A549 (cell line): ENCODE results near the gene C4BPB. TPM values are rescaled to one million over a fixed set of nuclear protein-coding genes. Genes with fewer than 3 reads are reported as not detected.

Experiments
- ATAC-seq, 2 experiments: fragments of 200-7000 bp in 1 of 2; fragments of >200 bp in 1 of 2; cut with Nextera tagmentation in 1 of 2; cut with Tn5 transposase in 1 of 2; 3 replicates each; pipeline versions ENCODE4 v1.8.0 to v1.9.1; 2018 to 2020; ENCODE audit warnings: mild to moderate bottlenecking in 1 of 2, moderate library complexity in 1 of 2
- CTCF ChIA-PET: fragments of 300-600 bp; sonication (Branson Sonifier 250); formaldehyde crosslinking; extraction: SDS; loops from one replicate; lab custom pipeline; 2021; ENCODE audit warnings: antibody characterized with exemption, inconsistent platforms; lab: Yijun Ruan, JAX
- POLR2A ChIA-PET: fragments of 350-600 bp; formaldehyde crosslinking; extraction: SDS; loops from one replicate; lab custom pipeline; 2021; ENCODE audit warnings: antibody characterized with exemption, inconsistent platforms; lab: Yijun Ruan, JAX
- DNase-seq, 2 experiments: peaks; one replicate each; pipeline versions ENCODE4 v3.0.0 to v3.0.0-alpha.2; 2011 to 2016; ENCODE audit warnings: low read depth in 1 of 2, low spot score in 1 of 2
- FAIRE-seq: peaks from 2 replicates; lab custom pipeline; 2011; peaks lifted over from hg19 to GRCh38; lab: Jason Lieb, UNC
- H3K27ac ChIP-seq, 2 experiments: fragments of >200 bp; sonication (Bioruptor Twin); formaldehyde crosslinking; 3 replicates each; pipeline ENCODE4 v1.5.1; 2016 to 2017
- H3K4me1 ChIP-seq: fragments of >200 bp; sonication (Bioruptor Twin); formaldehyde crosslinking; 3 replicates; pipeline ENCODE4 v1.6.1; 2016
- H3K4me2 ChIP-seq: fragments of >200 bp; sonication (Bioruptor Twin); formaldehyde crosslinking; 3 replicates; pipeline ENCODE4 v1.6.1; 2016
- H3K4me3 ChIP-seq: fragments of >200 bp; sonication (Bioruptor Twin); formaldehyde crosslinking; 3 replicates; pipeline ENCODE4 v1.5.1; 2016
- H3K9me3 ChIP-seq: fragments of >200 bp; sonication (Bioruptor Twin); formaldehyde crosslinking; 3 replicates; pipeline ENCODE4 v1.6.1; 2016
- CHD2 ChIP-seq: fragments of 150-350 bp; IDR thresholded peaks from 2 replicates; pipeline ENCODE4 v1.6.1; 2014; ENCODE audit warnings: low read length; ENCODE audit not compliant: partially characterized antibody
- CHD4 ChIP-seq: fragments of 200-600 bp; sonication (generic); IDR thresholded peaks from 2 replicates; pipeline ENCODE4 v1.6.1; 2016; ENCODE audit warnings: antibody characterized with exemption, mild to moderate bottlenecking, borderline replicate concordance
- EHF ChIP-seq: fragments of 250-450 bp; sonication (Bioruptor Pico); IDR thresholded peaks from 2 replicates; pipeline ENCODE4 v1.5.0; 2020; ENCODE audit warnings: mild to moderate bottlenecking
- FOSB ChIP-seq: fragments of 250-450 bp; sonication (Bioruptor Pico); IDR thresholded peaks from 2 replicates; pipeline ENCODE4 v1.5.0; 2020; ENCODE audit warnings: mild to moderate bottlenecking, moderate library complexity
- FOXS1 ChIP-seq: fragments of 250-450 bp; sonication (Bioruptor Pico); IDR thresholded peaks from 2 replicates; pipeline ENCODE4 v1.5.0; 2020; ENCODE audit warnings: mild to moderate bottlenecking, moderate library complexity
- HMGXB4 ChIP-seq: fragments of 250-450 bp; sonication (Bioruptor Pico); IDR thresholded peaks from 2 replicates; pipeline ENCODE4 v1.5.0; 2021; ENCODE audit warnings: mild to moderate bottlenecking, moderate library complexity, borderline replicate concordance
- HOXB5 ChIP-seq: fragments of 250-450 bp; sonication (Bioruptor Pico); IDR thresholded peaks from 2 replicates; pipeline ENCODE4 v1.5.0; 2020; ENCODE audit warnings: mild to moderate bottlenecking, moderate library complexity
- KDM1A ChIP-seq: fragments of 200-600 bp; sonication (generic); IDR thresholded peaks from 2 replicates; pipeline ENCODE4 v1.6.1; 2016; ENCODE audit warnings: low read depth, mild to moderate bottlenecking
- KDM5A ChIP-seq: fragments of 200-600 bp; sonication (generic); IDR thresholded peaks from 2 replicates; pipeline ENCODE4 v1.6.1; 2016; ENCODE audit warnings: antibody characterized with exemption, mild to moderate bottlenecking
- MAFK ChIP-seq: fragments of 450-650 bp; IDR thresholded peaks from 2 replicates; pipeline ENCODE4 v1.6.1; 2014; ENCODE audit not compliant: partially characterized antibody
- NPAS2 ChIP-seq: fragments of 250-450 bp; sonication (Bioruptor Pico); IDR thresholded peaks from 2 replicates; pipeline ENCODE4 v1.8.0; 2022; ENCODE audit warnings: mild to moderate bottlenecking, moderate library complexity, borderline replicate concordance
- NR3C1 ChIP-seq: fragments of >200 bp; sonication (Bioruptor Twin); formaldehyde crosslinking; IDR thresholded peaks from 3 replicates; pipeline ENCODE4 v1.6.1; 2017
- PBX3 ChIP-seq: IDR thresholded peaks from 2 replicates; pipeline ENCODE4 v1.6.1; 2012
- POLR2AphosphoS2 ChIP-seq: conservative IDR thresholded peaks from 2 replicates; pipeline ENCODE4 v1.6.1; 2012; ENCODE audit warnings: low read length, improper control_type of control experiment, inconsistent platforms
- RCOR1 ChIP-seq: fragments of 150-350 bp; IDR thresholded peaks from 2 replicates; pipeline ENCODE4 v1.6.1; 2014; ENCODE audit warnings: antibody characterized with exemption, low read length, low read depth
- TFCP2L1 ChIP-seq: fragments of 250-450 bp; sonication (Bioruptor Pico); IDR thresholded peaks from 2 replicates; pipeline ENCODE4 v1.5.0; 2021; ENCODE audit warnings: mild to moderate bottlenecking
- TP53 ChIP-seq: fragments of 250-450 bp; sonication (Bioruptor Pico); IDR thresholded peaks from 2 replicates; pipeline ENCODE4 v1.5.0; 2021; ENCODE audit warnings: mild to moderate bottlenecking, moderate library complexity
- ZC3H11A ChIP-seq: fragments of 450-650 bp; IDR thresholded peaks from 2 replicates; pipeline ENCODE4 v1.6.1; 2014; ENCODE audit warnings: antibody characterized with exemption, mild to moderate bottlenecking
- WGBS: methylation state at CpG from one replicate; pipeline ENCODE4 v1.1.6; 2017; ENCODE audit errors: missing lambda C conversion rate; 5-methylcytosine and 5-hydroxymethylcytosine counted together
- polyA plus RNA-seq, 4 experiments: library from polyadenylated mRNA; depleted of rRNA in 3 of 4; stranded (reverse); fragments of >200 nt; fragmentation: RNase III in 1 of 4; extraction: RNeasy Plus Mini Kit Qiagen cat#74134 plus additional on column Dnase treatment in 1 of 4; gene quantifications; 2 replicates in 3 of 4; 3 replicates in 1 of 4; pipeline ENCODE4 v1.2.3, GENCODE V29; 2011 to 2017
- TF ChIP-seq, protein P1 (sequence below): fragments of >200 bp; sonication (Bioruptor Twin); formaldehyde crosslinking; IDR thresholded peaks from 3 replicates; pipeline ENCODE4 v1.6.1; 2016
- TF ChIP-seq, protein P2 (sequence below): IDR thresholded peaks from 2 replicates; pipeline ENCODE4 v1.6.1; 2012; ENCODE audit warnings: low read depth, borderline replicate concordance
- TF ChIP-seq, protein P3 (sequence below): IDR thresholded peaks from 2 replicates; pipeline ENCODE4 v1.6.1; 2012

C4BPB gene
- polyA plus RNA-seq, 2 of the 4 experiments (the other 2 are of a cell fraction), result 0.74 to 5.1 TPM

GRCh38 chr1:207139616-207140015 lies 51.0 kb downstream of the C4BPB start:
- FAIRE-seq, result no peak
- ChIA-PET POLR2A (no interaction called here), CTCF (interaction anchor here (1.1 kb wide), 1 partner anchor 56 kb away, joined by 3 read pairs; no protein-coding TSS in a partner anchor)

DNA sequence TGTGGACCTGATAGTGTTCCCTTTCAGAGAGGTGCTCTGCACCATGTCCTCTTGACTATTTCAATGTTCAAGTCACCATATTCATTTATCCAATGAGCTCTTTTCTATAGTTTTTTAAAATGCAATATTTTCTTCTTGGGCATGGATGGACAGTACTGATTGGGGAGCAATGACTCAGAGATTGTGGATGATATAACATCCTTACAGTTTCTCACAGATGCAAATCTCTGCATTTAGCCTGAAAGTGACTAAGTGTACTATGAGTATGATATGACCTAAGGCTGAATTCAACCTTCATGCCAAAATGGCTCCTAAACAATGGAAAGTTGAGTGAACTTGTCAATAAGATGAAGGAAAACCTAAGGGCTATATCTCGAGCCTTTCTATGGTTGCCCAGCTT lies 51.9 kb downstream of the C4BPB start:
- no peak for ATAC-seq
- 0% methylated on average over 1 of the region's 1 CpG for WGBS
- H3K4me3 ChIP-seq, result no peak overlapping the region
- TF ChIP-seq KDM1A, result no peak
- no peak for TF ChIP-seq TFCP2L1 (CRISPR knock-in tag)
- no peak for TF ChIP-seq RCOR1
- no peak for TF ChIP-seq POLR2AphosphoS2
- no peak for TF ChIP-seq HOXB5 (CRISPR knock-in tag)
- TF ChIP-seq, protein P1, sequence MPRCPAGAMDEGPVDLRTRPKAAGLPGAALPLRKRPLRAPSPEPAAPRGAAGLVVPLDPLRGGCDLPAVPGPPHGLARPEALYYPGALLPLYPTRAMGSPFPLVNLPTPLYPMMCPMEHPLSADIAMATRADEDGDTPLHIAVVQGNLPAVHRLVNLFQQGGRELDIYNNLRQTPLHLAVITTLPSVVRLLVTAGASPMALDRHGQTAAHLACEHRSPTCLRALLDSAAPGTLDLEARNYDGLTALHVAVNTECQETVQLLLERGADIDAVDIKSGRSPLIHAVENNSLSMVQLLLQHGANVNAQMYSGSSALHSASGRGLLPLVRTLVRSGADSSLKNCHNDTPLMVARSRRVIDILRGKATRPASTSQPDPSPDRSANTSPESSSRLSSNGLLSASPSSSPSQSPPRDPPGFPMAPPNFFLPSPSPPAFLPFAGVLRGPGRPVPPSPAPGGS, result no peak
- no peak for TF ChIP-seq PBX3
- no peak for TF ChIP-seq CHD4
- TF ChIP-seq NPAS2, result no peak
- no peak for TF ChIP-seq KDM5A
- no peak for TF ChIP-seq TP53
- no peak for TF ChIP-seq FOSB (CRISPR knock-in tag)
- no peak for TF ChIP-seq ZC3H11A
- no peak for TF ChIP-seq HMGXB4
- no peak for TF ChIP-seq FOXS1
- TF ChIP-seq, protein P2, sequence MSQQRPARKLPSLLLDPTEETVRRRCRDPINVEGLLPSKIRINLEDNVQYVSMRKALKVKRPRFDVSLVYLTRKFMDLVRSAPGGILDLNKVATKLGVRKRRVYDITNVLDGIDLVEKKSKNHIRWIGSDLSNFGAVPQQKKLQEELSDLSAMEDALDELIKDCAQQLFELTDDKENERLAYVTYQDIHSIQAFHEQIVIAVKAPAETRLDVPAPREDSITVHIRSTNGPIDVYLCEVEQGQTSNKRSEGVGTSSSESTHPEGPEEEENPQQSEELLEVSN, result no peak
- no peak for TF ChIP-seq MAFK
- TF ChIP-seq, all 56 proteins: peak for 0
- Histone ChIP-seq H3K27ac (no peak overlapping the region), H3K9me3 (no peaks in the 10 kb centered on the region), H3K4me1 (no peaks in the 10 kb centered on the region), H3K4me2 (no peak overlapping the region)
- ChIA-PET POLR2A (interaction anchor here (0.6 kb wide), 1 partner anchor 23 kb away, joined by 3 read pairs; no protein-coding TSS in a partner anchor), CTCF (interaction anchor here (1.1 kb wide), 1 partner anchor 56 kb away, joined by 3 read pairs; no protein-coding TSS in a partner anchor)
- FAIRE-seq (no peak), DNase-seq (no peak)

More at GRCh38 chr1:207139616-207140015, 51.0 kb downstream of the C4BPB start:
- no peak for ATAC-seq
- Histone ChIP-seq H3K9me3 (no peaks in the 10 kb centered on the region), H3K27ac (no peak overlapping the region), H3K4me1 (no peaks in the 10 kb centered on the region), H3K4me3 (no peak overlapping the region), H3K4me2 (no peak overlapping the region)
- no peak for TF ChIP-seq CHD2
- no peak for TF ChIP-seq FOXS1
- no peak for TF ChIP-seq NR3C1
- TF ChIP-seq, protein P3, sequence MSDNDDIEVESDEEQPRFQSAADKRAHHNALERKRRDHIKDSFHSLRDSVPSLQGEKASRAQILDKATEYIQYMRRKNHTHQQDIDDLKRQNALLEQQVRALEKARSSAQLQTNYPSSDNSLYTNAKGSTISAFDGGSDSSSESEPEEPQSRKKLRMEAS, result no peak
- no peak for TF ChIP-seq EHF (CRISPR knock-in tag)
- TF ChIP-seq, protein P1, result no peak
- DNase-seq, result no peak
- WGBS, result 84% methylated on average over 1 of the region's 1 CpG
